CD4-positive, alpha-beta T cell treated with Interleukin-17A for 4 hours (primary cell): ENCODE data around the gene CACNA1C.

Source experiments
- DNase-seq: peaks from one replicate; pipeline ENCODE4 v3.0.0-alpha.2; 2020; ENCODE audit warnings: mixed read lengths

Gene CACNA1C

DNA sequence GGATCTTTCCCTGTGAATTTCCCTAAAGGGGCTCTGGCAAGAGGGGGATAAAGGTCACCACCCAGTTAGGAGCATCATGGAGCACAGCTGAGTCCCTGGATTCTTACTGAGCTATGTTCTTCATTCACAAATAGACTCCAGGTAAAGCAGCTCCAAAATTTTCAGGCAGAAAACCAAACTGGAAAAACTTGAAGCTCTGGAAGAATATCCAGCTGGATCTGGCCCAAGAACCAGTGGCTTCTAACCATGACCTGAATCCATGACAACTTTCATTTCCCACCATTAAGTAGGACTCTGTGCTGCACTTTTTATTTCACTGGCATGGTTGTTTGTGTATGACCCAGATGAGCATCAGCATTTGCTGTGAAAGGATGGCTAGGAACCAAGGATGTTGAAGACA is 561.6 kb downstream of the CACNA1C start:
- no peak for DNase-seq

DNA sequence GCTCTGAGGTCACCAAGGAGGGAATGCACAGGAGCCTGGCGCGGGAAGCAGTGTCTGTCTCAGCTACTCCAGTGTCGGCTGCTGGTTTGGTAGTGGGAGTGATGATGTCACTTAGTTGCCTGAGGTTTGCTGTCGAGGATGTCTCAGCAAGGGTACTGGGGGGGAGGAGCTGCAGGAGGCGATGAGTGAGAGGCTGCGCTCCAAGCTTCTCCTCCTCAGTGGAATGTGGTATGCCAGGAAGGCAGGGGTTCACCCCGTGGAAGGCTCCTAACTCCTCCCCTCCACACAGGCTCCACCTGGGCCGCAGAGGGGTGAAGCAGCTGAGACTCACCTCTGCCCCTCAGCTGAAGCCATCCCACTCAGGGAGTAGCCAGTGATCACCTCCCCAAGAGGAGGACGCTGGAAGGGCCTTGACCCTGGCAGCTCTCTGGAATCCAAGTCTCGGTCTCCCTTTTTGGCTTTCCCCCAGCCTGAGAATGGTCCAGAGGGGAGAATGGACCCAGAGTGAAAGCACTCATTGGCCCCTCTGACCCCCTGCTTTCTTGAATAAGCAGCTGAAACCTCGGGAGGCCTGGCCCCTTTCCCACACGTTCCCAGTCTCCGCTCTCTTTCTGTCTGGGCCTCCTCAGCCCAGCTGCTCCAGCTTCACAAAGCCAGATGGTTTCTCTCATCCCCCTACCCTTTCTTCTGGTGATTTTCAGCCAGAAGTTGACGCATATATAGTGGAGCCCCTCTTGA is 563.0 kb downstream of the CACNA1C start:
- DNase-seq, result no peak

DNA sequence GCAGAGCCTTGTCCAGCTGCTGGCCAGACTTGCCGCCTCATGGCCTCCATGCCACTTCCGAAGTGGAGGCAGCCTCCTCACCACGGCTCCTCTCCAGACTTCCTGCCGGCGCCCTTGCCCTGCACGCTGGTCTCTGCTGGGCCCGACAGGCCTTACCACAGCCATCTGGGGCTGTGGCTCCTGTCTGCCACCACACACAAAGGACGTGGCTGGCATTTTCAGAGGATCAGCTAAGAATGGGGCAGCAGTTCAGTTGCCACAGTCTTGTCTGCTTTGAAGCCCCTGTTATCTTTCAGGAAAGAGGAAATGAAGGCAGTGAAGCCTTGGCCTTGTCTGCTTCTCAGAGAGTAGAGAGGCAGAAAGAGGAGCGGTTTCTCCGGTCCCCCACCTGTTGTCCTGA is 564.0 kb downstream of the CACNA1C start:
- no peak for DNase-seq

DNA sequence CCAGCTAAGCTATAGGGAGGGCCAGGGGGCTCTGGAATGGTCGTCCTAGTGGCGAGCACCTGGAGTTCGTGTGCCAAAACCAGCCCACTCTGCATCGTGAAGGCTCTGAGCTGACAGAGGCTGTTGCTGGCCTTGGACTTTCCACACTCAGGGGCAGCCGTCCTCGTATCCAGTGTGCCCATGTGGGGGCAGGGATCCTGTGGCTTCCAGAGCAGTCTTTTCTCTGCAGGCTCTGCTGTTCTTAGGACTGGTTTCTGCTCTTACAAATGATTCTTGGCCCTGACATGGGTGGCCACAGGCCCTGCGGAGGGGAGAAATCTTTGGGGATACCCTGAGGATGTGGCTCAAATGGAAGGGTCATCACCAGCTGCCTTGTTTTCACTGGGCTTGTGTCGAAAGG is 564.6 kb downstream of the CACNA1C start:
- DNase-seq, result no peak

DNA sequence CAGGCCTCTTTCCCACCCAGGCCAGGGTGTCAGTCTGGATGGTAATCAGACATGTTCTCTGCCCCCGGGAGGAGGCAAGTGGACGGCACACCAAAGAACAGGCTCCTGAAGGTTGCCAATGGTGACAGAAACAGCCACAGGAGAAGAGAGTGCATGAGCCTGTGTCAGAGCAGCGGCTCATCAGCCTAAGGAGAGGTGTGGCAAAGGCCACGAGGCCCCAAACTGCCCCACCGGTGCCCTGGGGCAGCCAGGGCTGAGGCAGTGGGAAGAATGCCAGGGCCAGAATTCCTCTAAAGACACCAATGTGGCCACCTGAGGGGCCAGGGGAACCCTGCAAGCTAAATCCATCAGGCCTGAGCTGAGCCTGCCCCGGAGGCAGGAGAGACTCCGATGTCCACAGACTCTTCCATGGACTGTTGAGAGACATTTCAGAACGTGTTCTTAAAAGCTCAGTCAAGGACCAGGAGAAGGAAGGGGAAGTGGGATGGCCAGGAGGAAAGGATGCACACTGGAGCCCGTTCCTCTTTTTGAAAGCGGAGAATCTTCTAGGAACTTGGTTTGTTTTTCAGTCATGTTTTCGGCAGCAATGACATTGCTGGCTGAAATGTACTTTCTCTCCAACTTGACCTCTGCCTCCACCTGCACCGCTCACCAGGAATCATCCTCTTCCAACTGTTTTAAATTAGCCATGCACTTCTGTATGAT is 565.7 kb downstream of the CACNA1C start:
- no peak for DNase-seq

DNA sequence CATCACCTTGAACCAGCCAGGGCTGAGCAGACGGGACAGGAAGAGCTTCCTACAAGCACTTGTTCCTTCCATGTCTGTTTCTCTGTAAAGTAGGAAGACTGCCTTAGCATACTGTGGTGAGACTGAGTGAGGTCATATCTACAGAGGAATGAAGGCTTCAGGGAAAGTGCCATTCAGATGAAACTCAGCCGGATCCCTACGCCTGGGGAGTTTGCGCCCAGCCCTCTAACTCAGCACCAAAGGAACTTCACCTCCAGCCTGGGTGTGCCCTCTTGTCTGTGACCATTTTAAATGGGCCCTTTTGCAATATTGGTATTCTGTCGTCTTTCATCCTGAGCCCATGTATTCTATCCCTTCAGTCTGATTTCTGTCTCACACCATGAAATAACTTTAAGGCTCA is 566.3 kb downstream of the CACNA1C start:
- no peak for DNase-seq

DNA sequence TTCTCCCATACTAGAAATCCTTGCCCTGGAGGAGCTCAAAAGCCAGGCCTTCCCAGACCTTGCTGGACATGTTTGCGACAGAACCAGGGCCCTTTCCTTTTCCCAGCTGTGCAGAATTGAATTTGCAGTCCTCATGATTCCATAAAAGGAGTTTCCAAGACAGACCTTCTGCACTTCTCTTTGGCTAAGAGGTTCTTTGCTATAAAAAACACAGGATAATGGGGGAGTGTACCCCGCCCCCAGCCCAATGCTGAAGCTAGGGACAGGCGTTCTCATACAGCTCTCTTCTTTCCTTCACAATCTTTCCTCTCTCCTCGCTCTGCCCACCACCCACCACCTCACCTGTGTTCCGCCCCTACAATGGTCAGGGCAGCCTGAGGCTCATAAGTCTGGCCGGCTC is 569.7 kb downstream of the CACNA1C start:
- no peak for DNase-seq

DNA sequence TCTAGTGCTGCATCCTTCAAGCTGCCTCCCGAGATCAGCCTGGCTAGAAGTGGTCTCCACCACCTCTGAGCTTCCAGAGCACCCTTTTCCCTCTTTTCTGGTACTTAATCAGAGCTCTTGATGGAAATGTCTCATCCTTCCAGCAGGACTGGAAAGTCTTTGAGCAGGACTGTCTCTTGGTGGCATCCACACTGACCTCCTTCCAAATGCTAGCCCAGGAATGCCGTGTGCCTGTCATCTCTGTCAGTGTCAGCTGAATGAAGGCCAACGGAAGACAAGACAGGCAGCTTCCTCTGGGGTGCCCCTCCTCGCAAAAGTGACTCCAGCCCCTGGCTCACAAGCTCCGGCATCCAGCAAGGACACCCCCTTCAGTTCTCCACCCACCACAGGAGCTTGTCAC is 570.7 kb downstream of the CACNA1C start:
- DNase-seq, result no peak

DNA sequence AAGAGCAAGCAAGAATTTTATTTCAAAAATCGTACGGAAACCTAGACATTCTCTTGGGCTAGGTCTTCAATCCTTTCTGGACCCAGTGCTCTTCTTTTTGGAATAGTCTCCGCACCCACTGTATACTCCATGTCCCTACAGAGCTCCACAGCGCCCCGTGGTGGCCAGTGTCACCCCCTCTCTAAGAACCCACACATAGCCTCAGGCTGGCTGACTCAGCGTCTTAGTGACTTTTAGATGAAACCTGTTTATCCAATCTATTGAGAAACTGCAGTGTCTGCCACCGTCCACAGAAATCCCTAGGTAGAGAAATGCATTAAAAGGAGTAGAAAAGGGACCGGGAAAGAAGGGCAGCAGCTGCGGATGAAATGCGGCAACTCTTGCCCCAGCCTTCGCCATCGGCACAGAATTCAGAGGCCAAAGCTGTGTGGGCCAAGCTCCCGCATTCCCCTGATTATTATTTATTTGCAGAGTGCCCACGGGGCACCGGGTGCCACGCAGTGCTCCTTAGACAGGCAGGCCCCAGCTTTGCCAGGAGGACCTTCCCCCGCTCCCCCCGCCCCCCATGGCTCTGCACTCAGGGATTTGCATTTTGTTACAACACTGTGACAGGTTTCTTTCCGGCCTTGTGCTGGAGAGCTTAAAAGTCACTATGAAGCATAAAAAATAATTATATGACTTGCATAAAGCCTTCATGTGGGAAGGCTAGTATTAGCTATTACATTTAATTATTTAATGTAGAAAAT is 571.9 kb downstream of the CACNA1C start:
- no peak for DNase-seq

DNA sequence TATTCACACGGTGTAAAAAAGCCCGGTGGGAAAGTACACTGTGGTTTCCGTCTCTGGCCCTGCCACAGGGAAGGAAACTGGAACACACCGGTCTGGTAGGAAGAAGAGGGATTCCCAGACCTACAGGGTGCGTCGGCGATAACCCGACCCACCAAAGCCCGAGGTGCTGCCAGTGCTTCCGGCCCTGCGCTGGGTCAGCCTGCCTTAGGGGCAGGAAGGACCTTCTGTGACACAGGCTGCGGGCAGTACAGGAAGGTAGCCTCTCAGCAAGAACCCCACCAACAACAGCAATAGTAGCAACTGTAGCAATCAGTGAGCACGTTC is 572.5 kb downstream of the CACNA1C start:
- no peak for DNase-seq

DNA sequence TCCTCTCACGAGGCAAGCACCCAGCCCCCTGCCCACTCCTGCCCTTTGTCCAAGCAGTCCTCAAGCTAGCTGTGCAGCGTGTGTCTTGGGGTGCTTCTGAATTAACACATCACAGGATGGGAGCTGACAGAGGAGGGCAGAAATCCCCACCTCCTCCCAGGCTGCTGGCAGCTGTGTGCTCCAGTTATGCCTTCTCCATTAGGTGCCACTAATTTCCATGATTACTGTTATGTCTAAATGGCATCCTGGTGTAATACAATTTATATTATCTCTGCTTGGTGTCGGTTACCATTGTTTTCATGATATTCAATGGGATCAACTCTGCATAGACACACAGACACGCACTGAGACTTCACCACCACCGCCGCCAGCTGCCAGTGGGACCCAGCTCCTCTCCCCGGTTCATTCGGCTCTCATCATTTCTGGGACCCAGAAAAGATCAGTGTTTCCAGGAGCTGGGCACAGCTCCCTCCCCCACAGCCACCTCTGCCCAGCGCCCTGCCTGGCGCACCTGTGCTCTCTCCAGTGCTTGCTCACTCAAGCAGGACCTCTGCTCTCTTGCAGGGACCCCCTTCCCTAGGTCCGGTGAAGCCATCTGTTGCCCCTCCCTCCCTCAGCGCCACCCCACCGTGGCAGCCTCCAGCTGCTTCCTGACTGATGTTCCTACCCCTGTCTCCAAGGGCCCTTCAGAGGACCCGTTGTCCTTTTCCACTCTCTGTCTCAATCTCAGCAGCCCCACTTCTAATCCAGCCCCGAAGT is 574.5 kb downstream of the CACNA1C start:
- DNase-seq, result no peak

DNA sequence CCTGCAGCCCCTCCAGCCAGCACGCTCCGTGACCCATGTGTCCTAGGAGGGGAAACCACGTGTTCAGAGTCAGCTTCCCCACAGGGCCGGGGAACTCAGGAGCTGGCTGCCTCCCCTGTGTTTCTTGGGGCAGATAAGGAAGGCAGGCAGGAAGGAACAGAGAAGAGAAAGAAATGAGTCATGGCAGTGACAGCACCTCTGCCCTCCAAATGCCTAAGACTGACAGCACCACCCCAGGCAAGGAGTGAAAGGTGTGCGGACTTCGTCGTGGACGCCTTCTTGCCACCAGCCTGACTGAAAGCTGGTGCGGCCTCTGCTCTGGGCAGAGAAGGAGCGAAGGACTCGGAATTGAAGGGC is 575.0 kb downstream of the CACNA1C start:
- DNase-seq, result no peak

DNA sequence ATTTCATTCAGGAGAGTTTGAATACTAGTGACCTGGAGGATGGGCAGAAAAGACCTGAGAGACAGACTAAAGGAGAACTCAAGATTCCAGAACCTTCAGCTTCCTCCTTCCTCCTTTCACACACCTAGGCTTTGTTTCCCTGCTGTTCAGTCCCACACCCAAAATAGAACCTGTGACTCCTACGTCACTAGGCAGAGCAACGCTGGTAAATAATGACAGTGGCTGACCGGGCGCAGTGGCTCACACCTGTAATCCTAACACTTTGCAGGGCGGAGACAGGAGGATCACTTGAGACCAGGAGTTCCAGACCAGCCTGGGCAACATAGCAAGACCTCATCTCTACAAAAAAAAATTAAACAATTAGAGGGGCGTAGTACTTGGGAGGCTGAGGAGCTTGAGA is 575.6 kb downstream of the CACNA1C start:
- no peak for DNase-seq

DNA sequence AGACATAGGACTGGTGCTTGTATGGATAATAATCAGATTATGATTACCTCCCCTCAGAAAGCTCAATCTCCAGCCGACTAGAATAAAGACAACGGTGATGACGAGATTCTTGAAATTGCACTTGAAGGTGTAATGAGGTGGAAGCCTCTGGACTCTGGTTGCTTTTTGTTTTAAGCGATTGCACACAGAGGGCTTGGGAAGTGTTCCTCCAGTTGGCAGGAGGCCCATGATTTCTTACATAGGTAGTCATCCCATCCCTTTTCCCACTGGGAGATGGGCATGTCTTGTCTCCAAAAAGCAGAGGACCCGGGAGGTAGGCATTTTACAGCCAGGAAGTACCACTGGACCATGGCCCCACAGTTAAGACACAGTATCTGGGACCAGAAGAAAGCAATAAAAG is 576.3 kb downstream of the CACNA1C start:
- no peak for DNase-seq

DNA sequence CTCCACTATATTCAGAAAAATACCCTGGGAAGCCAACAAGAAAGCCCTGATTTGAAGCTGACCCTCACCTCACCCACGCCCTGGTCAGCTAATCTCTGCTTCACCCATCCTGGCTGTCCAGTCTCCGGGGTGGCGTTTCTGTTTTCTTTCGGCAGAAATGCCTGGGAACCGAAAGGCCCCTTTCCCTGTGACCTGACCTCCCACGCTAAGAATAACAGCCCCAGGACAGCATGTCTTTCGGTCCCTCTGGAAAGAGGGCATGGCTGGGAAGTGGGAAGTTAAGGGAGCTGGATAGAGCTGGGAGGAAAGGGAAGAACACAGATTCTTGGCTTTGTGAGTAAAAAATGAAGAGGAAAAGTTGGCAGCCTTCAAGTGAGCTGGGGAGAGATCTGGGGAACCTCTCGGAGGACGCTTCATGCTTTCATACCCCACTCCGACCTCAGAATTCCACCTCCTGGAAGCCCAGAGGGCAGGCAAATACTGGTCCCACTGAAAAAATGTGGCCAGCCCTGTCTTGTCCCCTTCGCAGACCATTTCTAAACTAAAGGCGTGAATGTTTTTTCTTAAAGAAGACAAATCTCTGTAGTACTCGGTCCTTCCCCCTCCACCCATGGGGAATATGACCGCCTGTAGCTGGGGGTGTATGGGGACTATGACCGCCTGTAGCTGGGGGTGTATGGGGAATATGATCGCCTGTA is 579.0 kb downstream of the CACNA1C start:
- no peak for DNase-seq

DNA sequence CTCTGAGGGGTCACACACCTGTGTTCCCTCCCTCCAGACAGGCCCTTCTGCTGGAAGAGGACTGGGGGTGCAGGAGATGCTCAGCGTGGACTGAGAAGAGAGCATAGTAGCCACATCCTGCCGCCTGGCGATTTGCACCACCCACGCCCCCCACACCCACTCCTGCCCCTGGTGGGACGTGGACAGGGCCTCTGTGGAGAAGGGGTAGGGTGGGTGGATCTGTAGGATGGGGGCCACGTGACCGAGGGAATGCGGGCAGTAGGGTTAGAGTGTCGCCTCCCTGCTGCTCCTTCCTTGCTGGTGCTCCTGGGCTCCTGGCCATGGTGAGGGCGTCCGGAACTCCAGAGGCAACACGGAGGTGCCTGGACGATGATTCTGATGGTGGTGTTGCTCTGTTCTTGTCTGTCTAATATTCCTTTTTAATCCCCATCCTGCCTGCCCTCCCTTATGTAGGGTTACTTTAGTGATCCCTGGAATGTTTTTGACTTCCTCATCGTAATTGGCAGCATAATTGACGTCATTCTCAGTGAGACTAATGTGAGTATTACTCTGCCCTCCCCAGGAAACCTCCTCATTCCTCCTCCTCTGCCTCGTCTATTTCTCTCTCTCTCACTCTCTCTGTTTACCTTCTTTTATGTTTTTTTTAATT is 580.5 kb downstream of the CACNA1C start:
- DNase-seq, result no peak

DNA sequence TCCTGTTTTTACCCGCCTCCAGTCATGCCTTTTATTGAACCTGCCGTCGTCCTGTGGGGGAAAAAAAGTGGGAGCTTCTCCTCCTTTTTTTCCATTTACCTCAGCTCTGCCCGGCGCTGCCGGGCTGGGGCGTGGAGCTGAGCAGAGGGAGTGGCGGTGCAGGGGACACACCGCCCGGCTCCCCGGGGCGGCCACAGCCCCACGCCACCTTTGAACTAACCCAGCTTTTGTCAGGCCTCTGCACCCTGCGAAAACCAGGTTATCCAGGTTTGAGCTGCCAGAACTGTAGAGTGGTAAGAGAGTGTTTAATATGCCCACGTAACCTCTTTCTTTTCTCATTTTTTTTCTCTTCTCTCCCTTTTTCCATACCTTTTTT is 581.0 kb downstream of the CACNA1C start:
- no peak for DNase-seq

DNA sequence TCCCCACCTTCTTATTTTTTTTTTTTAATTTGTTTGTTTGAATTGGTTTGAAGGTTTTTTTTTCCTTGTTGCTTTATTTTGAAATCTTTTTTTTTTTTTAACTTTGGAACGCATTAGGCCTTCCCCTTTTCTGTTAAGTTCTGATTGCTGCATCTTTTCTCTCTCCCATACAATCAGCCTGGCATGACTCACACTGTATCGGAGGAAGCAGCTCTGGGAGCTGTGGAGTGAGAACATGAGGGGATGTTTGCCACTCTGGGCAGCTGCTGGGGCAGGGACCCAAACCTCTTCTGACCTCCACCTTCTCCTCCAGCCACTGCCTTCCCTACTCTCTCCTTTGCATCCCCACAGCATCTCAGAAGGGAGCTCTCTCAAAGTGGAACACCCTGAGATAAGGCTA is 581.7 kb downstream of the CACNA1C start:
- no peak for DNase-seq

DNA sequence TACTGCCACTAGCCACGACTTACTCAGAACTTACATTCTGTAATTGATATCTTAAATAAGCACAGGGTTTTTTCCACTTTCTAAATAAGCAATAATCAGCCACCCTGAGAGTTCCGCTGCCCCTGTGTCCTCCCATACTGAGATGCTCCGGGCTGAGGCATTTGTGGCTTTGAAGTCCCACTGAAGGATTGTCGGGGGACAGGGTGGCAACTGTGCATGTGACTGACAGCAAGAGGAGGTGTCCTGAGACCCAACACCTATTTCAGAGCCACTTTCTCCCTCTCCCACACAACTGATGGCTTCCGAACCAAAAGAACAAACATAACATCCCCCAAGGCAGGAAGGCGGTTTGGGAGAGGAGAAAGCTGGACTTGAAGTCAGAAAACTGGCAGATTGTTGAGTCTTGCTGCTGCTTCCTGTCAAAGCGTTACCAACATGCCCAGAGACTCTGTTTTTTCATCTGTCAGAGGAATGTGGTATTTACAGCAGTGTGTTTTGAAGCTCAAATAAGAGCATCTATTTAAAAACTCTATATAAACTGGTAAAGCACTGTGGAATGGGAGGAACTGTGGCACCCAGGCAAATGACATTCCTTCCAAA is 584.1 kb downstream of the CACNA1C start:
- DNase-seq, result no peak

DNA sequence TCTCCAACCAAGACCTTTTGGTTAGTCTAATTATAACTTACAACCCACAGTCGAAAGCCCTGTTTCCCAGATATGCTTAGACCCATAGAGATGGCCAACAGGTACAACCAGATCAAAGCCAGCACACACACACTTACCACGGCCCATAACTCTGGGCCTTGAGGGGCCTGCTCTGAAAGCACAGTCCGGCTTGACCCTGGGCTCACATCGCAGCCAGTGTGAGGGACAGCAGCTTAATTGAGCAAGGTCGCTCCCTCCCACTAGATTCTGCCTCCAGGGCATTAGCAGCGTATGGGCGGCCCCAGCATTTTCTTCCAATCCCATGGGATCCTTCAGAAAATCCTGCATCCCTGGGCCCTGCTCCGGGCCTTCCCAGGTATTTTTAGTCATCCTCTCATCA is 584.6 kb downstream of the CACNA1C start:
- DNase-seq, result no peak

DNA sequence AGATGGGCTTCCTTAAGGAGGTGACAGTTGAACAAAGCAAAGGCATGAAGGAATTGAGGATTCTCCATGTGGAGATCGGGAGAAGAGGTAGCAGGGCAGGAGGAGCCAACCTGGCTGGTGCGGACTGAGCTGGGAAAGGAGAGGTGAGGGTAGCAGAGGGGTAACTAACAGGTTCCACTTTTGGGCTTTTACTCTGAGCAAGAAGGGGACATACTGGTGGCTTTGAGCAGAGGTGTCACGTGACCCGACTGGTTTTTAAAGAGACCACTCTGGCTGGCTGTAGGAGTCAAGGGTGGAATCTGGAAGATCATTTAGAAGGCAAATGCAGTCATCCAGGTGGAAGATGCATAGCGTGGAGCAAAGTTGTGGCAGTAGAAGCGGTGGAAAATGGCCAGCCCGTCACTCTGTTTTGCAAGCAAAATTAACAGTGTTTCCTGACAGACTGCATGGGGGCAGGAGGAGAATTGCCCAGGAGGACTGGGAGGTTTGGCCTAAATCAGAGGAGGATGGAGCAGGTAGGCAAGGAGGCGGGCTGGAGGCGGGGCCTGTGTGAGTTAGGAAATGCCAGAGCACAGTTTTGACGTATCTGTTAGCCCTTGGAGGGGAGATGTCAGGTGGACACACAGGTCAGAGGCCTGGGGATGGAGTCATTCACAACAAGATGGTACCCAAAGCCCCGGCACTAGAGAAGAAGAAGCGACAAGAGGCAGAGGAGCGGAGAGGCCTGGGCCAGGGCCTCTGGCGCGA is 585.7 kb downstream of the CACNA1C start:
- no peak for DNase-seq

DNA sequence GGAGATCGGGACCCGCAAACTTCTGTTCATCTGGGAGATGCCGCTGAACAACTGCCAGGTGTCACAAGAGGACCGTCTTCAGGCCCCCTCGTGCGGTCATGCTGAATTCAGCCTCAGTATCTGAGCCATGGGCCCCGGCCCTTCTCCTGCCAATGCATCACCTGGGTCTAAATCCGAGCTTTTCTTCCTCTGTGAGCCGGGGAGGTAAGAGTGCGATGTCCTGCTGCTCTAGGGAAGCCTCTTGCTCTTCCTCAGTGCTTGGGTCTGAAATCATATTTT is 586.2 kb downstream of the CACNA1C start:
- DNase-seq, result no peak
